Measurements from ENCODE around the gene GATD1.

DNA sequence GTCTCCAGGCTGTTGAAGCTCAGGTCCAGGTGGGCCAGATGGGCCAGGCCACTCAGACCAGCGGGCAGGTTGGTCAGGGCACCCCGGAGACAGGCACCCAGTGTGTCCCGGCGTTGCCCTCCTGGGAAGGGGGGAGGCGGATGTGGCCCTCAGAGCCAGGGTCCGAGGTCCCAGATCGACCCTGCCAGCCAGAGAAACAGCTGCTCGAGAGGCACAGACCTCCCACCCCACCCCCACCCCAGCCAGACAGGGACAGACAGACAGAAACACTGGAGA is 26.1 kb upstream of the GATD1 start:
- TF ChIP-seq ZNF70 (CRISPR knock-in tag; IDR thresholded peaks at IDR 0.05) (no peak), SNAI2 (CRISPR knock-in tag; IDR thresholded peaks at IDR 0.05) (no peak), ZC3H10 (CRISPR knock-in tag; IDR thresholded peaks at IDR 0.05) (no peak), ARNTL (CRISPR knock-in tag; IDR thresholded peaks at IDR 0.05; ENCODE audit: borderline replicate concordance, low read depth) (no peak), ESRRG (CRISPR knock-in tag; IDR thresholded peaks at IDR 0.05) (no peak), RARB (CRISPR knock-in tag; IDR thresholded peaks at IDR 0.05) (no peak), ZFP3 (CRISPR knock-in tag; IDR thresholded peaks at IDR 0.05) (no peak), ZFP30 (CRISPR knock-in tag; IDR thresholded peaks at IDR 0.05) (no peak), TSHZ2 (CRISPR knock-in tag; IDR thresholded peaks at IDR 0.05) (no peak), TCF4 (CRISPR knock-in tag; IDR thresholded peaks at IDR 0.05; ENCODE audit: borderline replicate concordance) (no peak)
- TF ChIP-seq, protein P1, sequence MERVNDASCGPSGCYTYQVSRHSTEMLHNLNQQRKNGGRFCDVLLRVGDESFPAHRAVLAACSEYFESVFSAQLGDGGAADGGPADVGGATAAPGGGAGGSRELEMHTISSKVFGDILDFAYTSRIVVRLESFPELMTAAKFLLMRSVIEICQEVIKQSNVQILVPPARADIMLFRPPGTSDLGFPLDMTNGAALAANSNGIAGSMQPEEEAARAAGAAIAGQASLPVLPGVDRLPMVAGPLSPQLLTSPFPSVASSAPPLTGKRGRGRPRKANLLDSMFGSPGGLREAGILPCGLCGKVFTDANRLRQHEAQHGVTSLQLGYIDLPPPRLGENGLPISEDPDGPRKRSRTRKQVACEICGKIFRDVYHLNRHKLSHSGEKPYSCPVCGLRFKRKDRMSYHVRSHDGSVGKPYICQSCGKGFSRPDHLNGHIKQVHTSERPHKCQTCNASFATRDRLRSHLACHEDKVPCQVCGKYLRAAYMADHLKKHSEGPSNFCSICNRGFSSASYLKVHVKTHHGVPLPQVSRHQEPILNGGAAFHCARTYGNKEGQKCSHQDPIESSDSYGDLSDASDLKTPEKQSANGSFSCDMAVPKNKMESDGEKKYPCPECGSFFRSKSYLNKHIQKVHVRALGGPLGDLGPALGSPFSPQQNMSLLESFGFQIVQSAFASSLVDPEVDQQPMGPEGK (CRISPR knock-in tag; IDR thresholded peaks at IDR 0.05; ENCODE audit: borderline replicate concordance), result no peak
- TF ChIP-seq, protein P2, sequence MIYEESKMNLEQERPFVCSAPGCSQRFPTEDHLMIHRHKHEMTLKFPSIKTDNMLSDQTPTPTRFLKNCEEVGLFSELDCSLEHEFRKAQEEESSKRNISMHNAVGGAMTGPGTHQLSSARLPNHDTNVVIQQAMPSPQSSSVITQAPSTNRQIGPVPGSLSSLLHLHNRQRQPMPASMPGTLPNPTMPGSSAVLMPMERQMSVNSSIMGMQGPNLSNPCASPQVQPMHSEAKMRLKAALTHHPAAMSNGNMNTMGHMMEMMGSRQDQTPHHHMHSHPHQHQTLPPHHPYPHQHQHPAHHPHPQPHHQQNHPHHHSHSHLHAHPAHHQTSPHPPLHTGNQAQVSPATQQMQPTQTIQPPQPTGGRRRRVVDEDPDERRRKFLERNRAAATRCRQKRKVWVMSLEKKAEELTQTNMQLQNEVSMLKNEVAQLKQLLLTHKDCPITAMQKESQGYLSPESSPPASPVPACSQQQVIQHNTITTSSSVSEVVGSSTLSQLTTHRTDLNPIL (CRISPR knock-in tag; IDR thresholded peaks at IDR 0.05; ENCODE audit: low read depth), result no peak
- TF ChIP-seq, protein P3, sequence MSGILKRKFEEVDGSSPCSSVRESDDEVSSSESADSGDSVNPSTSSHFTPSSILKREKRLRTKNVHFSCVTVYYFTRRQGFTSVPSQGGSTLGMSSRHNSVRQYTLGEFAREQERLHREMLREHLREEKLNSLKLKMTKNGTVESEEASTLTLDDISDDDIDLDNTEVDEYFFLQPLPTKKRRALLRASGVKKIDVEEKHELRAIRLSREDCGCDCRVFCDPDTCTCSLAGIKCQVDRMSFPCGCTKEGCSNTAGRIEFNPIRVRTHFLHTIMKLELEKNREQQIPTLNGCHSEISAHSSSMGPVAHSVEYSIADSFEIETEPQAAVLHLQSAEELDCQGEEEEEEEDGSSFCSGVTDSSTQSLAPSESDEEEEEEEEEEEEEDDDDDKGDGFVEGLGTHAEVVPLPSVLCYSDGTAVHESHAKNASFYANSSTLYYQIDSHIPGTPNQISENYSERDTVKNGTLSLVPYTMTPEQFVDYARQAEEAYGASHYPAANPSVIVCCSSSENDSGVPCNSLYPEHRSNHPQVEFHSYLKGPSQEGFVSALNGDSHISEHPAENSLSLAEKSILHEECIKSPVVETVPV (CRISPR knock-in tag; IDR thresholded peaks at IDR 0.05), result no peak

Data from SK-N-SH treated with all-trans-retinoic acid at 6 μM for 48 hours (cell line).